HEK293T (cell line): Measurements from ENCODE around the gene ATP9B.

Experiments
- CTCF ChIA-PET: fragments of 350-600 bp; formaldehyde crosslinking; extraction: SDS; loops from one replicate; lab custom pipeline; 2021; ENCODE audit warnings: antibody characterized with exemption, inconsistent platforms; lab: Yijun Ruan, JAX
- POLR2A ChIA-PET: fragments of 350-600 bp; formaldehyde crosslinking; extraction: SDS; loops from one replicate; lab custom pipeline; 2020; ENCODE audit warnings: antibody characterized with exemption, inconsistent platforms; lab: Yijun Ruan, JAX
- DNase-seq: peaks from one replicate; pipeline ENCODE4 v3.0.0; 2012; ENCODE audit warnings: mixed read lengths; ENCODE audit errors: extremely low spot score
- ARNT ChIP-seq: fragments of 450-650 bp; IDR thresholded peaks from 2 replicates; pipeline ENCODE4 v1.6.1; 2017; ENCODE audit warnings: mild to moderate bottlenecking
- BHLHE40 ChIP-seq: fragments of 450-650 bp; IDR thresholded peaks from 2 replicates; pipeline ENCODE4 v1.6.1; 2016; ENCODE audit warnings: mild to moderate bottlenecking, moderate library complexity, borderline replicate concordance
- CTBP1 ChIP-seq: fragments of 450-650 bp; IDR thresholded peaks from 2 replicates; pipeline ENCODE4 v1.6.1; 2016; ENCODE audit warnings: borderline replicate concordance
- ELF4 ChIP-seq: fragments of 450-650 bp; IDR thresholded peaks from 2 replicates; pipeline ENCODE4 v1.6.1; 2017; ENCODE audit warnings: antibody characterized with exemption
- FOXA1 ChIP-seq: fragments of 450-650 bp; IDR thresholded peaks from 2 replicates; pipeline ENCODE4 v1.6.1; 2016; ENCODE audit warnings: mild to moderate bottlenecking
- FOXK2 ChIP-seq: fragments of 450-650 bp; IDR thresholded peaks from 2 replicates; pipeline ENCODE4 v1.6.1; 2016; ENCODE audit warnings: mild to moderate bottlenecking
- FOXM1 ChIP-seq: fragments of 450-650 bp; IDR thresholded peaks from 2 replicates; pipeline ENCODE4 v1.6.1; 2017; ENCODE audit warnings: mild to moderate bottlenecking, borderline replicate concordance
- HDGF ChIP-seq: fragments of 450-650 bp; IDR thresholded peaks from 2 replicates; pipeline ENCODE4 v1.6.1; 2017; ENCODE audit warnings: antibody characterized with exemption, borderline replicate concordance
- L3MBTL2 ChIP-seq: fragments of 450-650 bp; conservative IDR thresholded peaks from 2 replicates; pipeline ENCODE4 v1.6.1; 2016; ENCODE audit warnings: mild to moderate bottlenecking
- LEF1 ChIP-seq: fragments of 450-650 bp; IDR thresholded peaks from 2 replicates; pipeline ENCODE4 v1.6.1; 2017; ENCODE audit warnings: mild to moderate bottlenecking, borderline replicate concordance
- NFRKB ChIP-seq: fragments of 450-650 bp; IDR thresholded peaks from 2 replicates; pipeline ENCODE4 v1.6.1; 2016; ENCODE audit warnings: mild to moderate bottlenecking, moderate library complexity
- SP1 ChIP-seq: fragments of 450-650 bp; IDR thresholded peaks from 2 replicates; pipeline ENCODE4 v1.6.1; 2017
- SUZ12 ChIP-seq: fragments of 450-650 bp; IDR thresholded peaks from 2 replicates; pipeline ENCODE4 v1.6.1; 2016; ENCODE audit warnings: mild to moderate bottlenecking
- TARDBP ChIP-seq: fragments of 450-650 bp; IDR thresholded peaks from 2 replicates; pipeline ENCODE4 v1.6.1; 2016
- ZNF384 ChIP-seq: fragments of 450-650 bp; IDR thresholded peaks from 2 replicates; pipeline ENCODE4 v1.6.1; 2016
- TF ChIP-seq, protein P1 (sequence below): fragments of 450-650 bp; IDR thresholded peaks from 2 replicates; pipeline ENCODE4 v1.6.1; 2016

ATP9B gene

DNA sequence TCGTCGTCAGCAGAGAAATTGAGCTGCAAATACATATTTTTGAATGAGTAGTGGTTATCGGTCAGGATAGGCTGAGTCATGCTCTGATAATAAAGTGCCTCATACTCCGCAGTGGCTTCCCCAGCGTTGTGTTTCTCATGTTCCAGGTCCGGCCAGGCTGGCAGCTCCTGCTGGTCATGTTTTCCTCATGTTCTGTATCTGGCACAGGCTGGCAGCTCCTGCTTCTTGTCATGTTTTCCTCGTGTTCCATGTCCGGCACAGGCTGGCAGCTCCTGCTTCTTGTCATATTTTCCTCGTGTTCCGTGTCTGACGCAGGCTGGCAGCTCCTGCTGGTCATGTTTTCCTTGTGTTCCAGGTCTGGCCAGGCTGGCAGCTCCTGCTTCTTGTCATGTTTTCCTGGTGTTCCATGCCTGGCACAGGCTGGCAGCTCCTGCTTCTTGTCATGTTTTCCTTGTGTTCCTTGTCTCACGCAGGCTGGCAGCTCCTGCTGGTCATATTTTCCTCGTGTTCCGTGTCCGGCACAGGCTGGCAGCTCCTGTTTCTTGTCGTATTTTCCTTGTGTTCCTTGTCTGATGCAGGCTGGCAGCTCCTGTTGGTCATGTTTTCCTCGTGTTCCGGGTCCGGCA is 148.9 kb downstream of the ATP9B start:
- ChIA-PET CTCF (no interaction called here), POLR2A (no interaction called here)
- DNase-seq: no peak
- TF ChIP-seq ZNF384: no peak
- TF ChIP-seq HDGF: no peak
- no peak for TF ChIP-seq ELF4
- no peak for TF ChIP-seq TARDBP
- TF ChIP-seq CTBP1: no peak
- no peak for TF ChIP-seq FOXK2
- TF ChIP-seq SP1: no peak
- TF ChIP-seq FOXM1: no peak
- TF ChIP-seq, protein P1, sequence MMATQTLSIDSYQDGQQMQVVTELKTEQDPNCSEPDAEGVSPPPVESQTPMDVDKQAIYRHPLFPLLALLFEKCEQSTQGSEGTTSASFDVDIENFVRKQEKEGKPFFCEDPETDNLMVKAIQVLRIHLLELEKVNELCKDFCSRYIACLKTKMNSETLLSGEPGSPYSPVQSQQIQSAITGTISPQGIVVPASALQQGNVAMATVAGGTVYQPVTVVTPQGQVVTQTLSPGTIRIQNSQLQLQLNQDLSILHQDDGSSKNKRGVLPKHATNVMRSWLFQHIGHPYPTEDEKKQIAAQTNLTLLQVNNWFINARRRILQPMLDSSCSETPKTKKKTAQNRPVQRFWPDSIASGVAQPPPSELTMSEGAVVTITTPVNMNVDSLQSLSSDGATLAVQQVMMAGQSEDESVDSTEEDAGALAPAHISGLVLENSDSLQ: no peak
- no peak for TF ChIP-seq BHLHE40
- TF ChIP-seq L3MBTL2: no peak
- TF ChIP-seq NFRKB: no peak
- TF ChIP-seq ARNT: no peak
- TF ChIP-seq FOXA1: no peak
- TF ChIP-seq LEF1: no peak
- no peak for TF ChIP-seq SUZ12

DNA sequence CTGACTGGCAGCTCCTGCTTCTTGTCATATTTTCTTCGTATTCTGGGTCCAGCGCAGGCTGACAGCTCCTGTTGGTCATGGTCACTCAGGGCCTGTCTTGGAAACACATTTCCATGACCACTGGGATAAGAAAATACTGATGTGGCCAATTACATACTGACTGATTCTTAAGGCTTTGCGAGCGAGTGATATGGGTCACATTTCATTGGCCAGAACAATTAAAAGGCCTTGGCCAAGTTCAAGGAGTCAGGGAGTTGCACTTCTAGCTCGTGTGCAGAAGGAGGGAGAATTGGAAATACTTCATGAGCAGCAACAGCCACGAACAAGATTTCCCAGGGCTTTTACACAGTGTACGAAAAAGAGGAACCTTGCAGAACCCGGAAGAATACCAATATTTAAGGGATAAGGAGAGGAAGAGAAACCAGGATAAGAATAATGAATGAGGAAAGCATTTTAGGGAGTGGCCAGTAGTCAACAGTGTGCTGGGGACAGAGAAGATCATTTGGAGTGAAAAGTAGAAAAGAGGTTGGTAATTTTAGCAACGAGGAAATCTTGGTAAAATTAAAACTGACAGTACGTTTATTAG is 149.5 kb downstream of the ATP9B start:
- TF ChIP-seq CTBP1: no peak
- no peak for TF ChIP-seq TARDBP
- TF ChIP-seq FOXK2: no peak
- no peak for TF ChIP-seq ZNF384
- TF ChIP-seq BHLHE40: no peak
- TF ChIP-seq, protein P1: no peak
- TF ChIP-seq SP1: no peak
- no peak for TF ChIP-seq FOXM1
- TF ChIP-seq HDGF: no peak
- no peak for TF ChIP-seq ARNT
- TF ChIP-seq NFRKB: no peak
- TF ChIP-seq L3MBTL2: no peak
- TF ChIP-seq SUZ12: no peak
- no peak for TF ChIP-seq FOXA1
- TF ChIP-seq LEF1: no peak
- ChIA-PET POLR2A (no interaction called here), CTCF (no interaction called here)
- DNase-seq: no peak

DNA sequence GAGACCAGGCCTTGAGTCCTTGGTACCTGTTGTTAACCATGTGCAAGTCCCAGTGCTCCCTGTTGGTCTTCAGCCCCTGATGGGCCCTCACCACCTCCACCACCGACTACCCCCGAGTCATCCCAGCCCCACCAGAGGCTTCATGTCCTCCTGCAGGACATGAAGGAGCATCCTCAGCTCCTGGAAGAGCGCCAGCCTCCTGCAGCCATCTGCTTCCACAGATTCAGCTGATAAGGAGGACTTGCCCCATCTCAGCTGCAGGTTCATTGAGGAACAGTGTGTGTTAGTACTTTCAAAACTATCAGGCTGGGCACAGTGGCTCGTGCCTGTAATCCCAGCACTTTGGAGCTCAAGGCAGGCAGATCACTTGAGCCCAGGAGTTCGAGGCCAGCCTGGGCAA is 151.9 kb downstream of the ATP9B start:
- ChIA-PET CTCF (no interaction called here), POLR2A (no interaction called here)
- TF ChIP-seq ZNF384: no peak
- TF ChIP-seq FOXA1: no peak
- no peak for DNase-seq

DNA sequence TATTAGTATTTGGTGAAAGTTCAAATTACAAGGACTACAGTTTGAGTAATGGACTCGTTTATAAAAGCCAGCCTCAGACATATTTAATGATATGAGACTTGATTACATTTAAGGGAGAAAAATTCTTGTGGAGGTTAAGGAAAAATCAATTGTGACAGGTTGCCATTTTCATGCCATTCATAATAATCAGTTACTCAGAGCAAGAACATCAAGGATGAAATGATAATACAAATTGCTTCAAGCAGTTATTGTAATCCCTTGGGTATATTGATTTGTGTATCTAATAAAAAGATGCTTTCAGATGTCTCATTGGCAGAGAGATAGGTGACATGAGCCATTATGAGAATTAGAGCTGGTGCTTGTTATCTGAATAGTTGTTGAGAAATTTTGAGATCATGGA is 153.6 kb downstream of the ATP9B start:
- no peak for DNase-seq
- TF ChIP-seq TARDBP (no peak), L3MBTL2 (no peak), FOXA1 (no peak), CTBP1 (no peak), ELF4 (no peak), ARNT (no peak), NFRKB (no peak), FOXM1 (no peak), SP1 (no peak), FOXK2 (no peak), LEF1 (no peak), BHLHE40 (no peak), ZNF384 (no peak), SUZ12 (no peak)
- TF ChIP-seq, protein P1: no peak
- ChIA-PET CTCF (no interaction called here), POLR2A (no interaction called here)

DNA sequence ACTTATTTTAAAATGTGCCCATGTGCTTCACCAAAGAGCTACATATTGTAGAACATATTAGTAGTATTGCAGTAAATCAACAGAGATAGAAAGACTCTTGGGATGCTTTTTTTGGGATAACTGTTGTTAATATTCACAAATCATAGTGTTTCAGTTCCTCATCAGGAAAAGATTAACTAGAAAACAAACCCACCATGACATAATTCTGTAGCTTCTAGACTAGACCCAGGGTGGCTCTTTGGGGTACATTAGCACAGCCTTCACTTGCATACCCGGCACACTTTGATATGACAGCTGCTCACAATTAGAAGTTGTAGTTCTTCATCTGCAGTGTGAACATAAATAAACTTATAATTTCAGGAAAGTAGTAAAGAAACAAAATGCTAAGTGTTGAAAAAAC is 154.2 kb downstream of the ATP9B start:
- TF ChIP-seq SUZ12 (no peak), HDGF (no peak), LEF1 (no peak), FOXA1 (no peak), TARDBP (no peak), FOXM1 (no peak), CTBP1 (no peak)
- CTCF ChIA-PET: no interaction called here
- DNase-seq: no peak
- POLR2A ChIA-PET: no interaction called here

DNA sequence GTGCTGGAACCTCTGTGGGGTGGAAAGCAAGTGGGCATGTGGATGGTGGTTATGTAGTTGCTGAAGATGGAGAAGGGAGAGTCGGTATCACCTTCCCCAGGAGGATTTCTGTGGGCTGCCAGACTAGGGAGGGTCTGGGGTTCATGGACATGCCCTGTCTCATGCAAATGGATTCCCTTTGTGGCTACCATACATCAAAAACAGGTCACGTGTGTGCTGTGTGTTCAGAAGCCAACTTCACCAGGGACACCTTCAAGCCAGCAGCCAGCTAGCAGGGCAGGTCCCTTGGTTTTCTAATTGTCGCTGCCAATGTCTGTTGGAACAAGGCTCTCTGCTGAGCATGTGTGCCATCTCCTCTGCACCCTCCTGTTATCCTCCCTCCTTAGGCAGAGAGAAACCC is 155.2 kb downstream of the ATP9B start:
- no peak for TF ChIP-seq BHLHE40
- no peak for TF ChIP-seq TARDBP
- TF ChIP-seq L3MBTL2: no peak
- TF ChIP-seq, protein P1: no peak
- TF ChIP-seq LEF1: no peak
- no peak for TF ChIP-seq ZNF384
- TF ChIP-seq FOXM1: no peak
- no peak for TF ChIP-seq ARNT
- TF ChIP-seq ELF4: no peak
- TF ChIP-seq FOXA1: no peak
- ChIA-PET POLR2A (no interaction called here), CTCF (no interaction called here)
- no peak for DNase-seq
